Spleen (tissue), 11 donors: ENCODE results near the gene HACD4. TPM values are rescaled to one million over a fixed set of nuclear protein-coding genes. Genes with fewer than 3 reads are reported as not detected.
A peak's percentile ranks its signal among the peaks of the same experiment; 100 is the strongest.

Experiments
- DNase-seq: peaks from one replicate; pipeline ENCODE4 v3.0.0-alpha.2; 2020
- H3K27ac ChIP-seq, 8 donors: fragments of 200-600 bp; sonication (generic) in 7 of 8; 1 replicate in 4 of 8; 2 replicates in 4 of 8; pipeline versions ENCODE4 v1.5.0 to v1.8.0; 2016 to 2021; ENCODE audit warnings: inconsistent platforms in 4 of 8, mild to moderate bottlenecking in 4 of 8, moderate library complexity in 1 of 8
- H3K27me3 ChIP-seq, 7 donors: fragments of 200-600 bp; sonication (generic) in 6 of 7; replicated peaks in 1 of 7; 1 replicate in 4 of 7; 2 replicates in 3 of 7; pipeline versions ENCODE4 v1.5.0 to v1.8.0; 2016 to 2021; ENCODE audit warnings: inconsistent platforms in 3 of 7, mild to moderate bottlenecking in 1 of 7
- H3K36me3 ChIP-seq, 6 donors: fragments of 200-600 bp; sonication (generic) in 5 of 6; 1 replicate in 4 of 6; 2 replicates in 2 of 6; pipeline versions ENCODE4 v1.5.0 to v1.8.0; 2016 to 2021; ENCODE audit warnings: inconsistent platforms in 2 of 6
- H3K4me1 ChIP-seq, 6 donors: fragments of 200-600 bp; sonication (generic) in 5 of 6; 1 replicate in 3 of 6; 2 replicates in 3 of 6; pipeline versions ENCODE4 v1.5.0 to v1.8.0; 2016 to 2021; ENCODE audit warnings: inconsistent platforms in 3 of 6
- H3K4me3 ChIP-seq, 8 donors: fragments of 200-600 bp; sonication (generic) in 7 of 8; 1 replicate in 4 of 8; 2 replicates in 4 of 8; pipeline versions ENCODE4 v1.5.0 to v1.8.0; 2016 to 2021; ENCODE audit warnings: inconsistent platforms in 4 of 8, mild to moderate bottlenecking in 4 of 8, moderate library complexity in 2 of 8
- H3K9me3 ChIP-seq, 8 donors: fragments of 200-600 bp; sonication (generic) in 7 of 8; 1 replicate in 4 of 8; 2 replicates in 4 of 8; pipeline versions ENCODE4 v1.5.0 to v1.8.0; 2016 to 2021; ENCODE audit warnings: inconsistent platforms in 4 of 8
- CTCF ChIP-seq, 11 experiments: fragments of 200-600 bp in 7 of 11; fragments of 450-650 bp in 4 of 11; sonication (generic) in 4 of 11; IDR thresholded peaks in 8 of 11; conservative IDR thresholded peaks in 3 of 11; 1 replicate in 7 of 11; 2 replicates in 4 of 11; pipeline versions ENCODE4 v1.4.0 to v1.8.0; 2016 to 2021; ENCODE audit warnings: antibody characterized with exemption in 11 of 11, inconsistent platforms in 4 of 11, mild to moderate bottlenecking in 1 of 11
- POLR2A ChIP-seq, 3 donors: fragments of 450-650 bp; IDR thresholded peaks; one replicate each; pipeline ENCODE4 v1.5.1; 2017; ENCODE audit warnings: antibody characterized with exemption in 3 of 3, mild to moderate bottlenecking in 1 of 3
- POLR2AphosphoS5 ChIP-seq, 3 donors: sonication (generic); formaldehyde crosslinking; IDR thresholded peaks; one replicate each; pipeline ENCODE4 v1.5.1; 2017; ENCODE audit warnings: antibody characterized with exemption in 3 of 3
- WGBS, 5 donors: extraction: QIAGEN DNeasy Blood & Tissue Kit in 3 of 5; methylation state at CpG; one replicate each; pipeline versions ENCODE4 v1.1.5 to v1.1.7; 2013 to 2018; 5-methylcytosine and 5-hydroxymethylcytosine counted together
- intact Hi-C: fragments of 100-400 bp; cut with DNase I; formaldehyde crosslinking; loops from one replicate; pipeline ENCODE4 v1.15.0; 2023; ENCODE audit warnings: low total_unique reads
- polyA plus RNA-seq, 3 donors: library from polyadenylated mRNA; stranded (reverse); fragments of 200-250 nt; gene quantifications; one replicate each; pipeline ENCODE4 v1.2.1, GENCODE V29; 2013
- total RNA-seq, 7 donors: library from RNA; depleted of rRNA in 3 of 7; stranded (reverse); fragments of >200 nt in 3 of 7; fragmentation: NEBNext Ultra II Directional in 4 of 7; extraction: Animal tissue kit (Norgen Biotek cat#: 25700) in 4 of 7; gene quantifications; one replicate each; pipeline versions ENCODE4 v1.1.0 to v1.2.1, GENCODE V29; 2016 to 2021
- donor health status: healthy with polysubstance abuse.
- donor health status: DM: no; HTN: no; CAD: no; lungs with moderate emphysema.
- donor health status: DM: no; HTN: no; CAD: no.
- donor health status: Bipolar disorder and iron deficiency.
- donor health status: healthy.
- donor health status: DM: no; HTN: no; CAD: no.
- donor health status: DM: yes; HTN: yes; CAD: no.

Gene HACD4
- total and polyA plus RNA-seq, 10 donors, result 1.6 to 18.0 (median 7.0) TPM

GRCh38 chr9:20989923-20990341, 41.5 kb downstream of the HACD4 start:
- Histone ChIP-seq H3K4me3 (peak overlapping the region in 1 of 8 donors; percentile 30), H3K27me3 (no peaks in the 10 kb centered on the region), H3K27ac (peak overlapping the region in 7 of 8 donors; percentile 58 to 89 (median 75)), H3K36me3 (peaks cover 0 to 61% (median 2%) of the 10 kb centered on the region in 6 donors), H3K4me1 (peaks cover 0 to 12% (median 0%) of the 10 kb centered on the region in 6 donors), H3K9me3 (no peaks in the 10 kb centered on the region)
- intact Hi-C loops, result no loop called here
- 46 to 78% (median 75%) methylated on average over 6 of the region's 6 CpGs for WGBS, 5 donors
- peak; percentile 88 for DNase-seq
- TF ChIP-seq POLR2AphosphoS5 (IDR thresholded peaks at IDR 0.05) (peak in 2 of 3 donors; percentile 26 to 41), CTCF (IDR thresholded peaks at IDR 0.05 in 8 of 11, conservative IDR thresholded peaks at IDR 0.05 in 3 of 11) (no peak), POLR2A (IDR thresholded peaks at IDR 0.05) (no peak)

DNA sequence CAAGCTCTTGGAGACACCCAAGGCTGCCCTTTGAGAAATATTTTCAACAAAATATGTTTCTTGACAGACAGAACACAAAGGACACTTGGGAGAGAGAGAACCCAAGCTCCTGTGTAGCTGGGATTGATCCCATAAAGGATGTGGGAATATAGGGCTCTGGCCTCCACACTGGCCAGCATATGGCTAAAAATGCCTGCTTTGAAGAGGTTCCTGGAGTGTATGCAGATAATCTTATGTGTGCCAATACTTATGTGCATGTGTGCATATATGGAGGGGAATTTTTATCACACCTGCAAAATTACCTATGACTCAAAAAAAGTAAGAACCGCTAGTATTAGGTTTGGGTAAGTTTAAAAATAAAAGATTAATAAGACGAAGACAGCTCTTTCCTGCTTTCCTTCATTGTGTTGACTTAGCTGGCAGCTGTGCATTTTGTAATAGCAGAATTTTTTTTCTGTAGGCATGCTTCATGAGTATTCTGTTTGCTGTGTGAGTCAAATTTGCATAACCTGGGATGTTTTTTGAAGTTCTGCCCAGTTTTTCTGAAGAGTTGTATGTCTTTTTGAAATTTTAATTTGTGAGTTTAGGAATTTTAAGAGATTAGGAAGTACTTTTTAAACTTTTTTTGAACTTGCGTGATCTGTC, 42.6 kb downstream of the HACD4 start:
- WGBS, 5 donors, result 44 to 72% (median 46%) methylated on average over 3 of the region's 3 CpGs
- Histone ChIP-seq H3K4me1 (peaks cover 0 to 22% (median 0%) of the 10 kb centered on the region in 6 donors), H3K4me3 (no peak overlapping the region), H3K27ac (peak overlapping the region in 3 of 8 donors; percentile 75 to 89 (median 82)), H3K27me3 (no peaks in the 10 kb centered on the region), H3K36me3 (peaks cover 0 to 54% (median 2%) of the 10 kb centered on the region in 6 donors), H3K9me3 (no peaks in the 10 kb centered on the region)
- no peak for DNase-seq
- TF ChIP-seq CTCF (IDR thresholded peaks at IDR 0.05 in 8 of 11, conservative IDR thresholded peaks at IDR 0.05 in 3 of 11) (no peak), POLR2A (IDR thresholded peaks at IDR 0.05) (no peak), POLR2AphosphoS5 (IDR thresholded peaks at IDR 0.05) (no peak)
- intact Hi-C loops, result no loop called here

GRCh38 chr9:20988061-20988460, 43.4 kb downstream of the HACD4 start:
- no peak for DNase-seq
- no peaks in the 10 kb centered on the region for H3K9me3 ChIP-seq
- no peak overlapping the region for H3K4me3 ChIP-seq
- peak overlapping the region in 1 of 8 donors; percentile 3 for H3K27ac ChIP-seq
- intact Hi-C loops, result no loop called here
- peaks cover 0 to 24% (median 0%) of the 10 kb centered on the region in 6 donors for H3K4me1 ChIP-seq
- 76 to 89% (median 83%) methylated on average over 3 of the region's 3 CpGs for WGBS, 5 donors
- peaks cover 0 to 48% (median 2%) of the 10 kb centered on the region in 6 donors for H3K36me3 ChIP-seq
- TF ChIP-seq POLR2AphosphoS5 (IDR thresholded peaks at IDR 0.05) (no peak), CTCF (IDR thresholded peaks at IDR 0.05 in 8 of 11, conservative IDR thresholded peaks at IDR 0.05 in 3 of 11) (no peak), POLR2A (IDR thresholded peaks at IDR 0.05) (no peak)
- H3K27me3 ChIP-seq, result no peaks in the 10 kb centered on the region

DNA sequence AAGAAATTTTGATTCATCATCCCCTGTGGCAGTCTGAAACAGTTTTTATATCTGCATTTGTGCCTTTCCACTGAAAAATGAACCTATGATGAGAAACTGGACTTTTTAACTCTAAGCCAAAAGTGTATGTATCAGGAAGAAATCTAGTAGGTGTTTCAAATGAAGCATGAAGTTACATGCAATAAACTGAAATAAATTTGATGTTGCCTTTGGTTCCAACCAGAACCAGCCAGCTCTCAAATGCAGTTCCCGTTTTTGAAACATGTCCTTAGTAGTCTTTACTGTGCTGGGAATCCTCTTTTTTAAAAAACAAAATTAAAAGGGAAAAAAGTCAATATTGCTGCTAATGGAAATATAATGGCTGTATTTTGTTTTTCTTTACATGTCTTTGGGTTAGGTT, 43.9 kb downstream of the HACD4 start:
- H3K36me3 ChIP-seq, result peaks cover 0 to 48% (median 2%) of the 10 kb centered on the region in 6 donors
- H3K4me3 ChIP-seq, result no peak overlapping the region
- intact Hi-C loops, result no loop called here
- DNase-seq, result no peak
- 73 to 87% (median 82%) methylated on average over 1 of the region's 1 CpG for WGBS, 5 donors
- H3K9me3 ChIP-seq, result no peaks in the 10 kb centered on the region
- H3K27ac ChIP-seq, result peak overlapping the region in 1 of 8 donors; percentile 3
- peaks cover 0 to 24% (median 0%) of the 10 kb centered on the region in 6 donors for H3K4me1 ChIP-seq
- no peaks in the 10 kb centered on the region for H3K27me3 ChIP-seq
- TF ChIP-seq CTCF (IDR thresholded peaks at IDR 0.05 in 8 of 11, conservative IDR thresholded peaks at IDR 0.05 in 3 of 11) (no peak), POLR2AphosphoS5 (IDR thresholded peaks at IDR 0.05) (no peak), POLR2A (IDR thresholded peaks at IDR 0.05) (no peak)
